ENCODE data around the gene ECSIT.
"Not testable (repeated sequence)": the region's sequence is repeated elsewhere in the genome, so short reads cannot be mapped to it uniquely, and the experiment has no call there.

ECSIT gene

GRCh38 chr19:11528551-11529341 is at the start of gene ECSIT:
Gene ECSIT, minus strand, starts transcription at chr19:11529134. Its CDS starts 9,964 bp downstream, at chr19:11519170.
- DNase-seq = peak; percentile 90

- DNase-seq = no peak
Observed at GRCh38 chr19:11577451-11578257, 48.7 kb upstream of the ECSIT start, which contains the start of gene ACP5. Gene ACP5, minus strand, starts transcription at chr19:11577645. Its CDS starts 328 bp downstream, at chr19:11577317.

- no peak for DNase-seq
Observed at GRCh38 chr19:11576227-11576626, 47.3 kb upstream of the ECSIT start.

- DNase-seq = no peak
Observed at GRCh38 chr19:11574689-11575088, 45.8 kb upstream of the ECSIT start.

- not testable (repeated sequence) for DNase-seq
Observed at GRCh38 chr19:11573763-11574162, 44.8 kb upstream of the ECSIT start.

- DNase-seq = not testable (repeated sequence)
Observed at GRCh38 chr19:11573354-11573753, 44.4 kb upstream of the ECSIT start.

- no peak for DNase-seq
Observed at GRCh38 chr19:11570039-11570462, 41.1 kb upstream of the ECSIT start.

GRCh38 chr19:11566164-11566563 is 37.2 kb upstream of the ECSIT start:
- no peak for DNase-seq

- not testable (repeated sequence) for DNase-seq
Observed at GRCh38 chr19:11565649-11565980, 36.7 kb upstream of the ECSIT start.

- not testable (repeated sequence) for DNase-seq
Observed at GRCh38 chr19:11564082-11564807, 35.3 kb upstream of the ECSIT start.

- DNase-seq = no peak
Observed at GRCh38 chr19:11563532-11563931, 34.6 kb upstream of the ECSIT start.

- peak; percentile 55 for DNase-seq
Observed at GRCh38 chr19:11560404-11561051, 31.6 kb upstream of the ECSIT start.

- DNase-seq = peak; percentile 92
Observed at GRCh38 chr19:11558881-11559828, 30.2 kb upstream of the ECSIT start, which contains the start of gene ELOF1. Gene ELOF1, minus strand, starts transcription at chr19:11559230. Its CDS starts 4,883 bp downstream, at chr19:11554347.

- no peak for DNase-seq
Observed at GRCh38 chr19:11556634-11557420, 27.9 kb upstream of the ECSIT start.

GRCh38 chr19:11555246-11555645 is 26.3 kb upstream of the ECSIT start:
- no peak for DNase-seq

GRCh38 chr19:11554160-11554559 is 25.2 kb upstream of the ECSIT start:
- DNase-seq = no peak

GRCh38 chr19:11552666-11553372 is 23.9 kb upstream of the ECSIT start:
- DNase-seq = no peak

- no peak for DNase-seq
Observed at GRCh38 chr19:11551603-11552235, 22.8 kb upstream of the ECSIT start.

GRCh38 chr19:11550265-11550664 is 21.3 kb upstream of the ECSIT start:
- no peak for DNase-seq
